Adipocyte (in vitro differentiated cells): Measurements from ENCODE around the gene PARD3B.

Source experiments
- DNase-seq: peaks from one replicate; pipeline ENCODE4 v3.0.0-alpha.2; 2015; ENCODE audit warnings: low read depth
- H3K27me3 ChIP-seq: replicated peaks from 2 replicates; pipeline ENCODE4 v1.7.0; 2013; ENCODE audit warnings: mild to moderate bottlenecking, low read length, moderate library complexity; ENCODE audit not compliant: control insufficient read depth, insufficient read depth
- H3K36me3 ChIP-seq: 2 replicates; pipeline ENCODE4 v1.7.0; 2013; ENCODE audit warnings: low read length, mild to moderate bottlenecking, moderate library complexity; ENCODE audit not compliant: control insufficient read depth, insufficient read depth, severe bottlenecking
- H3K4me1 ChIP-seq: 2 replicates; pipeline ENCODE4 v1.7.0; 2013; ENCODE audit warnings: mild to moderate bottlenecking, low read length, moderate library complexity; ENCODE audit not compliant: control insufficient read depth, insufficient read depth
- H3K4me3 ChIP-seq: 2 replicates; pipeline ENCODE4 v1.7.0; 2013; ENCODE audit warnings: mild to moderate bottlenecking, low read length, moderate library complexity
- H3K9ac ChIP-seq: 2 replicates; pipeline ENCODE4 v1.7.0; 2013; ENCODE audit warnings: mild to moderate bottlenecking, low read length, moderate library complexity
- H3K9me3 ChIP-seq: 2 replicates; pipeline ENCODE4 v1.7.0; 2013; ENCODE audit warnings: mild to moderate bottlenecking, low read length, moderate library complexity; ENCODE audit not compliant: control insufficient read depth

Gene PARD3B

DNA sequence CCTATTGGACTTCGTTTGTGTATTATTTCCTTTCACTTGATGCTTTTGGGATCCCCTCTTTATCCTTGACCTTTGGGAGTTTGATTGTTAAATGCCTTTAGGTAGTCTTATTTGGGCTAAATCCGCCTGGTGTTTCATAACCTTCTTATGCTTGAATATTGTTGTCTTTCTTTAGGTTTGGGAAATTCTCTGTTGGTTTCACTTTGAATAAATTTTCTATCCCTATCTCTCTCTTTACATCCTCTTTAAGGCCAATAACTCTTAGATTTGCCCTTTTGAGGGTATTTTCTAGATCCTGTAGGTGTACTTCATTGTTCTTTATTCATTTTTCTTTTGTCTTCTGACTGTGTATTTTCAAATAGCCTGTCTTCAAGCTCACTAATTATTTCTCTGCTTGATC, 354.7 kb downstream of the PARD3B start:
- Histone ChIP-seq H3K36me3 (no peaks in the 10 kb centered on the region), H3K9ac (no peak overlapping the region), H3K4me3 (no peak overlapping the region), H3K4me1 (no peaks in the 10 kb centered on the region), H3K9me3 (peaks cover 8% of the 10 kb centered on the region), H3K27me3 (no peaks in the 10 kb centered on the region)
- no peak for DNase-seq

DNA sequence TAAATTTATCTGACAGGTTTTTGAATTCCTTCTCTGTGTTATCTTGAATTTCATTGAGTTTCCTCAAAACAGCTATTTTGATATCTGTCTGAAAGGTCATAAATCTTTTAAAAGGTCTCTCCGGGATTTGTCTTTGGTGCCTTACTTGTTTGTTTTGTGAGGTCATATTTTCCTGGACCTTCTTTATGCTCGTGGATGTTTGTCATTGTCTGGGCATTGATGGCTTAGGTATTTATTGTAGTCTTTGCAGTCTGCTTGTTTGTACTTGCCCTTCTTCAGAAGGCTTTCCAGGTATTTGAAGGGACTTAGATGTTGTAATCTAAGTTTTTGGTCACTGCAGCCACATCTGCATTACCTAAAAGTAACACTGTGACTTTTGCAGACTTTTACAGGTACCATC, 355.2 kb downstream of the PARD3B start:
- Histone ChIP-seq H3K4me3 (no peak overlapping the region), H3K9me3 (peaks cover 8% of the 10 kb centered on the region), H3K36me3 (no peaks in the 10 kb centered on the region), H3K4me1 (no peaks in the 10 kb centered on the region), H3K27me3 (no peaks in the 10 kb centered on the region), H3K9ac (no peak overlapping the region)
- no peak for DNase-seq

GRCh38 chr2:204900910-204901309, 355.6 kb downstream of the PARD3B start:
- Histone ChIP-seq H3K9me3 (peaks cover 8% of the 10 kb centered on the region), H3K4me1 (no peaks in the 10 kb centered on the region), H3K4me3 (no peak overlapping the region), H3K27me3 (no peaks in the 10 kb centered on the region), H3K9ac (no peak overlapping the region), H3K36me3 (no peaks in the 10 kb centered on the region)
- no peak for DNase-seq

- peaks cover 8% of the 10 kb centered on the region for H3K9me3 ChIP-seq
- no peaks in the 10 kb centered on the region for H3K4me1 ChIP-seq
- no peaks in the 10 kb centered on the region for H3K27me3 ChIP-seq
- no peak overlapping the region for H3K9ac ChIP-seq
- H3K36me3 ChIP-seq = no peaks in the 10 kb centered on the region
- no peak for DNase-seq
- H3K4me3 ChIP-seq = no peak overlapping the region
Measured at GRCh38 chr2:204901591-204901990, 356.3 kb downstream of the PARD3B start.

- Histone ChIP-seq H3K9ac (no peak overlapping the region), H3K4me1 (no peaks in the 10 kb centered on the region), H3K4me3 (no peak overlapping the region), H3K9me3 (no peaks in the 10 kb centered on the region), H3K27me3 (no peaks in the 10 kb centered on the region), H3K36me3 (no peaks in the 10 kb centered on the region)
- no peak for DNase-seq
Measured at GRCh38 chr2:204909791-204910190, 364.5 kb downstream of the PARD3B start.

GRCh38 chr2:204913312-204913711, 368.0 kb downstream of the PARD3B start:
- H3K4me1 ChIP-seq = no peaks in the 10 kb centered on the region
- DNase-seq = no peak
- no peak overlapping the region for H3K4me3 ChIP-seq

GRCh38 chr2:204913854-204914464, 368.7 kb downstream of the PARD3B start:
- Histone ChIP-seq H3K9me3 (no peaks in the 10 kb centered on the region), H3K9ac (no peak overlapping the region), H3K4me1 (no peaks in the 10 kb centered on the region), H3K4me3 (no peak overlapping the region), H3K27me3 (no peaks in the 10 kb centered on the region), H3K36me3 (no peaks in the 10 kb centered on the region)
- DNase-seq = no peak

More at GRCh38 chr2:204913312-204913711, 368.0 kb downstream of the PARD3B start:
- Histone ChIP-seq H3K36me3 (no peaks in the 10 kb centered on the region), H3K27me3 (no peaks in the 10 kb centered on the region), H3K9ac (no peak overlapping the region), H3K9me3 (no peaks in the 10 kb centered on the region)

- H3K27me3 ChIP-seq = no peaks in the 10 kb centered on the region
- H3K4me1 ChIP-seq = no peaks in the 10 kb centered on the region
- H3K9me3 ChIP-seq = no peaks in the 10 kb centered on the region
- no peak overlapping the region for H3K4me3 ChIP-seq
- DNase-seq = no peak
- H3K9ac ChIP-seq = no peak overlapping the region
- no peaks in the 10 kb centered on the region for H3K36me3 ChIP-seq
Measured at GRCh38 chr2:204914708-204915107, 369.4 kb downstream of the PARD3B start.

DNA sequence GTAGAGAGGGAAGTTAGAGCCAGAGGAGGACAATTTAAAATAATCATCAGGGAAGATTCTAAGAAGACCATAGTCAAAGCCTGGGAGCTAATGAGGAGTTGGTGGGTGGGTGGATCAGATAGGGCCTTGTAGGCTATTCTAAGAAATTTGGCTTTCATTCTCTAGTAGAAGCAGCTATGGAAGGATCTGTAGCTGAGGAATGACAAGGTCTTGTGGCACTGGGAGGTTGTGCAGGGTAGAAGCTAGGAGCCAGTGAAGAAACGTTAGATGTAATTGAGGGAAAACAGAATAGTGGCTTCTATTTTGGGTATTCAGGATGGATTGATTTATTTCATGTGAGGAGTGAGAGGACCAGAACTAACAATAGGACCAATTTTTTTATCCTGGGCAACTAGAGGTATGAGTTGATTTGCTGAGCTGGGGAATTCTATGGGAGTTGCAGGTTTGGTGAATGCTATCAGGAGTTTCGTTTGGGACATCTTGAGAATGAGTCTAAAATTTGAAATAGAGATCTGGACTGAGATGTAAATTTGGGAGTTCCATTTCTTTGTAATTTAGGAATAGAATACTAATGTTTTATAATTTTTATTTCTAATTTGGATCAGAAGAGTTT, 371.9 kb downstream of the PARD3B start:
- H3K36me3 ChIP-seq = no peaks in the 10 kb centered on the region
- H3K4me3 ChIP-seq = no peak overlapping the region
- DNase-seq = no peak
- H3K9ac ChIP-seq = no peak overlapping the region
- no peaks in the 10 kb centered on the region for H3K9me3 ChIP-seq
- H3K27me3 ChIP-seq = no peaks in the 10 kb centered on the region
- H3K4me1 ChIP-seq = no peaks in the 10 kb centered on the region

DNA sequence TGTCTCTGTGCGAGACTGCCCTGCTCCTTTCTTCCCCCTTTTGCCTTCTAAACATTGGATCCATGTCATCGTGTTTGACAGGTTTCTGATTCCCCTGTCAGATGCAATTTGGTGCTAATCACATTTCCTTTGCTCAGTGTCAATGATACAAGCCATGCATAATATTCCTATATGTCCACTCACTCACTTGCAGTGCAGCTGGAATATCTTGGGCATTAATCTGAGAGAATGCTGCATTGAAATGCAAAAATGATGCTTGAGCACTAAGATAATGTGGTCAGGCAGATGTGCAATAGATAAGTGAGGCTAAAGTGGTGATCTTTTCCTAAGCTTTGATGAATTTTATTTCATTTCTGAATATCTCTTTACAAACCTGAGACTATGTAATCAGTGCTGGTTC, 375.5 kb downstream of the PARD3B start:
- no peaks in the 10 kb centered on the region for H3K27me3 ChIP-seq
- no peaks in the 10 kb centered on the region for H3K9me3 ChIP-seq
- H3K9ac ChIP-seq = no peak overlapping the region
- H3K4me3 ChIP-seq = no peak overlapping the region
- H3K4me1 ChIP-seq = peaks cover 15% of the 10 kb centered on the region
- DNase-seq = no peak
- H3K36me3 ChIP-seq = no peaks in the 10 kb centered on the region

DNA sequence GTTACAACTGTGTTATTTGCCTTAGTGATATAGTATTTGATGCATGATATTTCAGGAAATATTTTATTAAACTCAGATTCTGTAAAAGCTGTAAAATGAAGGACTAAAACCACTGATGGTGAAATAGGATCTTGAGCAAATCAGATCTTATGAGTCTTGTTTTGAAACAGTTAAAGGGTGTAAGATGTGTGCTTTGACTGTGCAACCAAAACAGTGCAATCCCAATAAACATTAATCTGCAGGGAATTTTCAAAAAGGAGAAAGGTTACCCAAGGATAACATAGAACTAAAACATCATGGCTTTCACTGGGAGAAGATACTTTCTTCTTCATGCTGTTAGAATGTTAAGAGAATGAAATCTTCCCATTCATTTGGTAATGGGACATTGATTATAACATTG, 378.7 kb downstream of the PARD3B start:
- no peaks in the 10 kb centered on the region for H3K27me3 ChIP-seq
- DNase-seq = no peak

GRCh38 chr2:204931562-204931961, 386.3 kb downstream of the PARD3B start:
- DNase-seq = peak; percentile 7
- Histone ChIP-seq H3K9me3 (no peaks in the 10 kb centered on the region), H3K36me3 (no peaks in the 10 kb centered on the region), H3K4me1 (peaks cover 7% of the 10 kb centered on the region), H3K27me3 (no peaks in the 10 kb centered on the region), H3K9ac (no peak overlapping the region), H3K4me3 (no peak overlapping the region)

More for the DNA sequence above, 378.7 kb downstream of the PARD3B start:
- Histone ChIP-seq H3K9me3 (no peaks in the 10 kb centered on the region), H3K36me3 (no peaks in the 10 kb centered on the region), H3K4me3 (no peak overlapping the region), H3K4me1 (peaks cover 15% of the 10 kb centered on the region), H3K9ac (peak overlapping the region; percentile 27)
